ENCODE measurements around the gene PSMD9. TPM values are rescaled to one million over a fixed set of nuclear protein-coding genes. Genes with fewer than 3 reads are reported as not detected.
A peak's percentile ranks its signal among the peaks of the same experiment; 100 is the strongest.

Gene PSMD9
- total and polyA plus RNA-seq, 4 donors = 39.0 to 57.6 (median 51.2) TPM

DNA sequence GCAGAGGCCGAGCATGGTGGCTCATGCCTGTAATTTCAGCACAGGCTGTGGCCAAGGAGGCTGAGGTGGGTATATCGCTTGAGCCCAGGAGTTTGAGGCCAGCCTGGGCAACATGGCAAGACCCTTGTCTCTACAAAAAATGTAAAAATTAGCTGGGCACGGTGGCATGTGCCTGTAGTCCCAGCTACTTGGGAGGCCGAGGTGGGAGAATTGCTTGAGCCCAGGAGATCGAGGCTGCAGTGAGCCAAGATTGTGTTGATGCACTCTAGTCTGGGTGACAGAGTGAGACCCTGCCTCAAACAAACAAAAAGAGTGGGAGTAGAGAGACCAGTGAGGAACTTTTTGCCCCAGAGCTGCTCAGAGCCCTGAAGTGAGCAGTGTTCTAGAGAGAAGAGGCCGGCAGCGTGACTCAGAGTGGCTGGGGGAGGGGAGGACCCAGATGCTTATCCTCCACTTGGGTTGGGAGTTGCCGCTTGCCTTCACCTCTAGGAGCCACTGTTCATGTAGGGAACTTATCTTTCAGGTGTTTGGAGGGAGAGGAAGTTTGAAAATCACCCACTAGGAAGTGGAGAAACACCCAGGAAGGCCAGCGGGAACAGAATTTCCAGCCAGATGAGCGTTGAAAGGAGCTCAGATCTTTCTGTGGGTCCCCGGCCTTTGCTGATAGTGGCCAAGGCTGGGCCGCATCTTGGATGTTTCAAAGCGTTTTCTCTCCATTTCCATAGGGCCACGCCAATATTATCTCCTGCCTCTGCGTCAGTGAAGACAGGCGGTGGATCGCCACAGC lies 45.1 kb downstream of the PSMD9 start:
- Histone ChIP-seq H3K9ac (ENCODE audit: low read depth in 1 of 2, low read length in 2 of 2) (no peak overlapping the region), H3K36me3 (ENCODE audit: control insufficient read depth in 4 of 4, insufficient read depth in 3 of 4, low read depth in 1 of 4, low read length in 3 of 4) (no peaks in the 10 kb centered on the region), H3K4me3 (ENCODE audit: low read depth in 1 of 3, low read length in 3 of 3) (no peak overlapping the region), H3K4me1 (ENCODE audit: control insufficient read depth in 4 of 4, insufficient read depth in 4 of 4, low read length in 3 of 4) (no peaks in the 10 kb centered on the region), H3K9me3 (ENCODE audit: control insufficient read depth in 4 of 4, low read length in 3 of 4) (no peaks in the 10 kb centered on the region), H3K27ac (ENCODE audit: low read depth in 1 of 2, low read length in 2 of 2) (no peak overlapping the region), H3K27me3 (ENCODE audit: control insufficient read depth in 4 of 4, insufficient read depth in 4 of 4, low read length in 3 of 4) (no peaks in the 10 kb centered on the region)
- 91% methylated on average over 17 of the region's 17 CpGs for WGBS
- peak; percentile 49 for DNase-seq (ENCODE audit: low spot score)
- TF ChIP-seq GABPA (IDR thresholded peaks at IDR 0.05 in 1 of 2, conservative IDR thresholded peaks at IDR 0.05 in 1 of 2) = no peak
- TF ChIP-seq SP1 (IDR thresholded peaks at IDR 0.05) = no peak
- no peak for TF ChIP-seq RXRA (IDR thresholded peaks at IDR 0.05)
- no peak for TF ChIP-seq FOXA1 (IDR thresholded peaks at IDR 0.05)
- no peak for TF ChIP-seq NR2F2 (IDR thresholded peaks at IDR 0.05)
- TF ChIP-seq HNF4A (conservative IDR thresholded peaks at IDR 0.05) = no peak
- TF ChIP-seq TAF1 (conservative IDR thresholded peaks at IDR 0.05) = no peak
- TF ChIP-seq FOXA2 (IDR thresholded peaks at IDR 0.05) = no peak
- no peak for TF ChIP-seq YY1 (IDR thresholded peaks at IDR 0.05)

DNA sequence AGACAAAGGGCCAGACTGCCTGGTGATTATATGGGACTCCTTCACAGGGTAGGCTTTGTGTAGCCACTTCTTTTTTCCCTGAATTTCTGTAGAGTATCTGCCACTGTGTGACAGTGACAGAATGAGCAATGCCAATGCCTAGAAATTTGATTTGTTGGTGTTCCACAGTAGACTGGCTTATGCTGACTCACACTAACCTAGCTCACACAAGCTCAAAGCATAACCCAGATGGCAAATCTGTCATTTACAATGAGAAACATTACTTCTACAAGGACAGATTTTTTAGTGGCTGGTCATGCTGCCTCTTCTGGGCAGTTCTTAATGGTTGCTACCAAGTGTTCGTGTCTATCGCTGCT lies 45.7 kb downstream of the PSMD9 start:
- Histone ChIP-seq H3K9me3 (ENCODE audit: control insufficient read depth in 4 of 4, low read length in 3 of 4) (no peaks in the 10 kb centered on the region), H3K36me3 (ENCODE audit: control insufficient read depth in 4 of 4, insufficient read depth in 3 of 4, low read depth in 1 of 4, low read length in 3 of 4) (no peaks in the 10 kb centered on the region), H3K9ac (ENCODE audit: low read depth in 1 of 2, low read length in 2 of 2) (no peak overlapping the region), H3K4me3 (ENCODE audit: low read depth in 1 of 3, low read length in 3 of 3) (no peak overlapping the region), H3K27me3 (ENCODE audit: control insufficient read depth in 4 of 4, insufficient read depth in 4 of 4, low read length in 3 of 4) (no peaks in the 10 kb centered on the region), H3K27ac (ENCODE audit: low read depth in 1 of 2, low read length in 2 of 2) (no peak overlapping the region), H3K4me1 (ENCODE audit: control insufficient read depth in 4 of 4, insufficient read depth in 4 of 4, low read length in 3 of 4) (no peaks in the 10 kb centered on the region)
- 97% methylated on average over 2 of the region's 2 CpGs for WGBS
- DNase-seq (ENCODE audit: low spot score) = no peak
- TF ChIP-seq SP1 (IDR thresholded peaks at IDR 0.05) = no peak
- TF ChIP-seq YY1 (IDR thresholded peaks at IDR 0.05) = no peak
- TF ChIP-seq RXRA (IDR thresholded peaks at IDR 0.05) = no peak
- TF ChIP-seq FOXA2 (IDR thresholded peaks at IDR 0.05) = no peak
- no peak for TF ChIP-seq NR2F2 (IDR thresholded peaks at IDR 0.05)
- no peak for TF ChIP-seq TAF1 (conservative IDR thresholded peaks at IDR 0.05)
- TF ChIP-seq RAD21 (IDR thresholded peaks at IDR 0.05) = no peak
- no peak for TF ChIP-seq HNF4A (conservative IDR thresholded peaks at IDR 0.05)
- TF ChIP-seq, protein P1, sequence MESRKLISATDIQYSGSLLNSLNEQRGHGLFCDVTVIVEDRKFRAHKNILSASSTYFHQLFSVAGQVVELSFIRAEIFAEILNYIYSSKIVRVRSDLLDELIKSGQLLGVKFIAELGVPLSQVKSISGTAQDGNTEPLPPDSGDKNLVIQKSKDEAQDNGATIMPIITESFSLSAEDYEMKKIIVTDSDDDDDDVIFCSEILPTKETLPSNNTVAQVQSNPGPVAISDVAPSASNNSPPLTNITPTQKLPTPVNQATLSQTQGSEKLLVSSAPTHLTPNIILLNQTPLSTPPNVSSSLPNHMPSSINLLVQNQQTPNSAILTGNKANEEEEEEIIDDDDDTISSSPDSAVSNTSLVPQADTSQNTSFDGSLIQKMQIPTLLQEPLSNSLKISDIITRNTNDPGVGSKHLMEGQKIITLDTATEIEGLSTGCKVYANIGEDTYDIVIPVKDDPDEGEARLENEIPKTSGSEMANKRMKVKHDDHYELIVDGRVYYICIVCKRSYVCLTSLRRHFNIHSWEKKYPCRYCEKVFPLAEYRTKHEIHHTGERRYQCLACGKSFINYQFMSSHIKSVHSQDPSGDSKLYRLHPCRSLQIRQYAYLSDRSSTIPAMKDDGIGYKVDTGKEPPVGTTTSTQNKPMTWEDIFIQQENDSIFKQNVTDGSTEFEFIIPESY (IDR thresholded peaks at IDR 0.05) = no peak
- no peak for TF ChIP-seq EGR1 (IDR thresholded peaks at IDR 0.05; ENCODE audit: low read depth in 2 of 2)
- TF ChIP-seq, protein P2, sequence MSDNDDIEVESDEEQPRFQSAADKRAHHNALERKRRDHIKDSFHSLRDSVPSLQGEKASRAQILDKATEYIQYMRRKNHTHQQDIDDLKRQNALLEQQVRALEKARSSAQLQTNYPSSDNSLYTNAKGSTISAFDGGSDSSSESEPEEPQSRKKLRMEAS (IDR thresholded peaks at IDR 0.05) = no peak
- TF ChIP-seq JUND (IDR thresholded peaks at IDR 0.05) = no peak
- TF ChIP-seq, protein P3, sequence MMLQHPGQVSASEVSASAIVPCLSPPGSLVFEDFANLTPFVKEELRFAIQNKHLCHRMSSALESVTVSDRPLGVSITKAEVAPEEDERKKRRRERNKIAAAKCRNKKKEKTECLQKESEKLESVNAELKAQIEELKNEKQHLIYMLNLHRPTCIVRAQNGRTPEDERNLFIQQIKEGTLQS (IDR thresholded peaks at IDR 0.05) = no peak

DNA sequence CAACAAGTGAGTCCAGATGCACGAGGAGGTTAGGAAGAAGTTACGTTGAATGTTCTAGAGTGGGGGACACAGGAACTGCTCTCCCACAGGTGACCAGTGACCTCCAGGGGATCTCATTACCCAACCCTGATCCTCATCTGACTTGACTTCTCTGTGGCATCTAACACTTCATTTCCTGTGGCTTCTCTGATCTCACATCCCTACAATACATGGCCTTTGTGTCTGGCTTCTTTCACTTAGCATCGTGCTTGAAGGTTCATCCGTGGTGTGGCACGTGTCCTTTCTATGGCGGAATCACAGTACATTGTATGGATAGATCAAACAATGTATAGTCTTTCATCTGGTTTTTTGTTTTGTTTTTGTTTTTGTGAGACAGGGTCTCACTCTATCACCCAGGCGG lies 49.1 kb downstream of the PSMD9 start:
- DNase-seq (ENCODE audit: low spot score) = no peak
- H3K4me3 ChIP-seq (ENCODE audit: low read depth in 1 of 3, low read length in 3 of 3) = no peak overlapping the region

More for the DNA sequence above, 49.1 kb downstream of the PSMD9 start:
- Histone ChIP-seq H3K27me3 (ENCODE audit: control insufficient read depth in 4 of 4, insufficient read depth in 4 of 4, low read length in 3 of 4) (no peaks in the 10 kb centered on the region), H3K27ac (ENCODE audit: low read depth in 1 of 2, low read length in 2 of 2) (no peak overlapping the region), H3K9ac (ENCODE audit: low read depth in 1 of 2, low read length in 2 of 2) (no peak overlapping the region), H3K36me3 (ENCODE audit: control insufficient read depth in 4 of 4, insufficient read depth in 3 of 4, low read depth in 1 of 4, low read length in 3 of 4) (peaks cover 0 to 2% (median 0%) of the 10 kb centered on the region in 4 donors), H3K4me1 (ENCODE audit: control insufficient read depth in 4 of 4, insufficient read depth in 4 of 4, low read length in 3 of 4) (no peaks in the 10 kb centered on the region), H3K9me3 (ENCODE audit: control insufficient read depth in 4 of 4, low read length in 3 of 4) (no peaks in the 10 kb centered on the region)
- 93% methylated on average over 7 of the region's 7 CpGs for whole genome bisulfite sequencing
- TF ChIP-seq, protein P4, sequence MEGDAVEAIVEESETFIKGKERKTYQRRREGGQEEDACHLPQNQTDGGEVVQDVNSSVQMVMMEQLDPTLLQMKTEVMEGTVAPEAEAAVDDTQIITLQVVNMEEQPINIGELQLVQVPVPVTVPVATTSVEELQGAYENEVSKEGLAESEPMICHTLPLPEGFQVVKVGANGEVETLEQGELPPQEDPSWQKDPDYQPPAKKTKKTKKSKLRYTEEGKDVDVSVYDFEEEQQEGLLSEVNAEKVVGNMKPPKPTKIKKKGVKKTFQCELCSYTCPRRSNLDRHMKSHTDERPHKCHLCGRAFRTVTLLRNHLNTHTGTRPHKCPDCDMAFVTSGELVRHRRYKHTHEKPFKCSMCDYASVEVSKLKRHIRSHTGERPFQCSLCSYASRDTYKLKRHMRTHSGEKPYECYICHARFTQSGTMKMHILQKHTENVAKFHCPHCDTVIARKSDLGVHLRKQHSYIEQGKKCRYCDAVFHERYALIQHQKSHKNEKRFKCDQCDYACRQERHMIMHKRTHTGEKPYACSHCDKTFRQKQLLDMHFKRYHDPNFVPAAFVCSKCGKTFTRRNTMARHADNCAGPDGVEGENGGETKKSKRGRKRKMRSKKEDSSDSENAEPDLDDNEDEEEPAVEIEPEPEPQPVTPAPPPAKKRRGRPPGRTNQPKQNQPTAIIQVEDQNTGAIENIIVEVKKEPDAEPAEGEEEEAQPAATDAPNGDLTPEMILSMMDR (IDR thresholded peaks at IDR 0.05; ENCODE audit: low read depth, low read length, missing input control) = no peak
- TF ChIP-seq SP1 (IDR thresholded peaks at IDR 0.05) = no peak
- TF ChIP-seq, protein P3 (IDR thresholded peaks at IDR 0.05) = no peak
- no peak for TF ChIP-seq RXRA (IDR thresholded peaks at IDR 0.05)
- TF ChIP-seq, protein P2 (IDR thresholded peaks at IDR 0.05) = no peak
- no peak for TF ChIP-seq RAD21 (IDR thresholded peaks at IDR 0.05)
